ENCODE data around the gene CBR1. TPM values are rescaled to one million over a fixed set of nuclear protein-coding genes. Genes with fewer than 3 reads are reported as not detected.

Gene CBR1
- total RNA-seq, 1 experiment from 2014 or later: 297 TPM

DNA sequence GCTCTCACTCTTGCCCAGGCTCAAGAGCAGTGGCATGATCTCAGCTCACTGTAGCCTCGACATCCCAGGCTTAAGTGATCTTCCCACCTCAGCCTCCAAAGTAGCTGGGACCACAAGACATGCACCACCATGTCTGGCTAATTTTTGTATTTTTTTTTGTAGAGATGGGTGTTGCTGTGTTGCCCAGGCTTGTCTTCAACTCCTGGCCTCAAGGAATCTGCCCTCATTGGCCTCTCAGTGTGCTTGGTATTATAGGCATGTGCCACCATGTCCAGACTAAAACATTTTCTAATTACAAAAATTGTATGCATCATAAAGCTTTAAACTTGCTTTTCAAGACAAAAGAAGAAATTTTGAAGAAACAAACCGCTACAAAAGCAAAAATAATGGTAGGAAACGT, 20.1 kb downstream of the CBR1 start:
- DNase-seq (no peak), ATAC-seq (no peak)
- Histone ChIP-seq H2AFZ (ENCODE audit: low read length) (no peak overlapping the region), H3K9me3 (ENCODE audit: low read length) (peaks cover 15% of the 10 kb centered on the region; the same call in 1 of the 2 replicates), H3K9ac (ENCODE audit: low read length) (no peak overlapping the region), H3K27ac (ENCODE audit: low read length) (no peak overlapping the region), H3K9me2 (replicated peaks; ENCODE audit: low read length) (no peaks in the 10 kb centered on the region), H3K4me2 (ENCODE audit: low read length) (no peak overlapping the region), H3K4me3 (ENCODE audit: low read length) (no peak overlapping the region), H3K4me1 (ENCODE audit: insufficient read depth, low read length) (no peaks in the 10 kb centered on the region), H3F3A (ENCODE audit: low read length, unreplicated experiment) (no peaks in the 10 kb centered on the region), H3K36me3 (ENCODE audit: low read depth, low read length) (peaks cover 2% of the 10 kb centered on the region; the same call in 1 of the 2 replicates), H3K27me3 (ENCODE audit: low read length) (no peaks in the 10 kb centered on the region), H3K79me2 (ENCODE audit: low read length) (no peaks in the 10 kb centered on the region), H4K20me1 (ENCODE audit: low read length) (no peaks in the 10 kb centered on the region)
- BruUV-seq (replicated peaks): no TSS peak
- CTCF ChIA-PET: no interaction called here
- POLR2A ChIA-PET (ENCODE audit: unreplicated experiment): no interaction called here
- intact Hi-C loops (cut with micrococcal nuclease): no loop called here
- no peak for TF ChIP-seq EZH2 (IDR thresholded peaks at IDR 0.05; ENCODE audit: low read length, unreplicated experiment)
- TF ChIP-seq EZH2phosphoT487 (IDR thresholded peaks at IDR 0.05; ENCODE audit: borderline replicate concordance, low read length): no peak
- TF ChIP-seq, protein P1, sequence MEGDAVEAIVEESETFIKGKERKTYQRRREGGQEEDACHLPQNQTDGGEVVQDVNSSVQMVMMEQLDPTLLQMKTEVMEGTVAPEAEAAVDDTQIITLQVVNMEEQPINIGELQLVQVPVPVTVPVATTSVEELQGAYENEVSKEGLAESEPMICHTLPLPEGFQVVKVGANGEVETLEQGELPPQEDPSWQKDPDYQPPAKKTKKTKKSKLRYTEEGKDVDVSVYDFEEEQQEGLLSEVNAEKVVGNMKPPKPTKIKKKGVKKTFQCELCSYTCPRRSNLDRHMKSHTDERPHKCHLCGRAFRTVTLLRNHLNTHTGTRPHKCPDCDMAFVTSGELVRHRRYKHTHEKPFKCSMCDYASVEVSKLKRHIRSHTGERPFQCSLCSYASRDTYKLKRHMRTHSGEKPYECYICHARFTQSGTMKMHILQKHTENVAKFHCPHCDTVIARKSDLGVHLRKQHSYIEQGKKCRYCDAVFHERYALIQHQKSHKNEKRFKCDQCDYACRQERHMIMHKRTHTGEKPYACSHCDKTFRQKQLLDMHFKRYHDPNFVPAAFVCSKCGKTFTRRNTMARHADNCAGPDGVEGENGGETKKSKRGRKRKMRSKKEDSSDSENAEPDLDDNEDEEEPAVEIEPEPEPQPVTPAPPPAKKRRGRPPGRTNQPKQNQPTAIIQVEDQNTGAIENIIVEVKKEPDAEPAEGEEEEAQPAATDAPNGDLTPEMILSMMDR (conservative IDR thresholded peaks at IDR 0.05; ENCODE audit: low read depth, low read length): no peak

DNA sequence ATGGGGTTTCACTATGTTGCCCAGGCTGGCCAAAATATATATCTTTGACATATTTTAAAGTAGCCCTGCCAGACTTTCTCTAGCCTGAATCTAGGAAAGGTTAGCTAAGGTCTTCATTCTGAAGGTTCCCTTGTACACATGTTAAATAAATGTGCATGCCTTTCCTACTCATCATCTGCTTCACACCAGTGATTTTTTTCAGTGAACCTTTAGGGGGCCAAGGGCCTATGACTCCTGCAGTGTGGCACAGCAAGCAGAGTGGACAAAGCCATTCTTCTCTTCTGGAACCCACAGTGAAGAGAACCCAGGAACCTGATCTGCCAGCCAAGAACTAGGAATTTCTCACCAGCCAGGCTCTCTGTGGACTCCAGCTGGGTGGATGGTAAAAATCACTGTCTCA, 22.9 kb downstream of the CBR1 start:
- BruUV-seq (replicated peaks): no TSS peak
- Histone ChIP-seq H3K79me2 (ENCODE audit: low read length) (no peaks in the 10 kb centered on the region), H3K27ac (ENCODE audit: low read length) (no peak overlapping the region), H3K4me3 (ENCODE audit: low read length) (no peak overlapping the region), H3K9me2 (replicated peaks; ENCODE audit: low read length) (no peaks in the 10 kb centered on the region), H3K36me3 (ENCODE audit: low read depth, low read length) (peaks cover 2% of the 10 kb centered on the region; the same call in 1 of the 2 replicates), H2AFZ (ENCODE audit: low read length) (no peak overlapping the region), H3F3A (ENCODE audit: low read length, unreplicated experiment) (no peaks in the 10 kb centered on the region), H4K20me1 (ENCODE audit: low read length) (no peaks in the 10 kb centered on the region), H3K4me2 (ENCODE audit: low read length) (no peak overlapping the region), H3K9me3 (ENCODE audit: low read length) (peaks cover 15% of the 10 kb centered on the region; the same call in 1 of the 2 replicates), H3K27me3 (ENCODE audit: low read length) (no peaks in the 10 kb centered on the region), H3K9ac (ENCODE audit: low read length) (no peak overlapping the region), H3K4me1 (ENCODE audit: insufficient read depth, low read length) (peaks cover 2% of the 10 kb centered on the region)
- POLR2A ChIA-PET (ENCODE audit: unreplicated experiment): no interaction called here
- TF ChIP-seq EZH2 (IDR thresholded peaks at IDR 0.05; ENCODE audit: low read length, unreplicated experiment): no peak
- TF ChIP-seq EZH2phosphoT487 (IDR thresholded peaks at IDR 0.05; ENCODE audit: borderline replicate concordance, low read length): no peak
- TF ChIP-seq, protein P1 (conservative IDR thresholded peaks at IDR 0.05; ENCODE audit: low read depth, low read length): no peak
- DNase-seq: no peak
- CTCF ChIA-PET: no interaction called here
- no peak for ATAC-seq
- intact Hi-C loops (cut with micrococcal nuclease): no loop called here

DNA sequence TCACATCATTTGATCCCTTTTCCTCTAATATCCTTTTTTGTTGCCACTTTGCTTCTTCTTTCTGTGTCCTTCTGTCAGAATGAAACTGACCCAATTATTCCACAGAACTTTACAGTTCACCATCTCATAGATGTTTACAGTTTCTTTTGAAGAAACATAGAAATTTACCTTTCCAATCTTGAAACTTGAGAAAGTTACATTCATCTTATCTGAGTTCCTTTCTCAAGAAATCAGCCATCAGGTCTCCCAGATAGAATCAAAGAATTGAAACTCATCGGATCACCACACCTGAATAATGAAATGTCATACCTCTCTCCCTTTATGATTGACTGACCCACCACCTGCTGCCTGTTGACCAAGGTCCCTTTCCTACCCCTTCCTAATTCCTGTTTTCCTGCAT, 23.7 kb downstream of the CBR1 start:
- no peaks in the 10 kb centered on the region for H3K9me2 ChIP-seq (replicated peaks; ENCODE audit: low read length)
- no peak overlapping the region for H3K9ac ChIP-seq (ENCODE audit: low read length)
- no peaks in the 10 kb centered on the region for H4K20me1 ChIP-seq (ENCODE audit: low read length)
- no peak overlapping the region for H3K27ac ChIP-seq (ENCODE audit: low read length)
- ChIA-PET POLR2A (ENCODE audit: unreplicated experiment) (no interaction called here), CTCF (no interaction called here)
- peaks cover 2% of the 10 kb centered on the region; the same call in 1 of the 2 replicates for H3K36me3 ChIP-seq (ENCODE audit: low read depth, low read length)
- no peaks in the 10 kb centered on the region for H3F3A ChIP-seq (ENCODE audit: low read length, unreplicated experiment)
- no peak overlapping the region for H3K4me2 ChIP-seq (ENCODE audit: low read length)
- intact Hi-C loops (cut with micrococcal nuclease): no loop called here
- no peak overlapping the region for H3K4me3 ChIP-seq (ENCODE audit: low read length)
- no peaks in the 10 kb centered on the region for H3K79me2 ChIP-seq (ENCODE audit: low read length)
- peaks cover 15% of the 10 kb centered on the region; the same call in 1 of the 2 replicates for H3K9me3 ChIP-seq (ENCODE audit: low read length)
- TF ChIP-seq, protein P1 (conservative IDR thresholded peaks at IDR 0.05; ENCODE audit: low read depth, low read length): no peak
- TF ChIP-seq EZH2phosphoT487 (IDR thresholded peaks at IDR 0.05; ENCODE audit: borderline replicate concordance, low read length) (no peak), EZH2 (IDR thresholded peaks at IDR 0.05; ENCODE audit: low read length, unreplicated experiment) (no peak)
- H3K27me3 ChIP-seq (ENCODE audit: low read length): no peaks in the 10 kb centered on the region
- DNase-seq (no peak), ATAC-seq (no peak)
- BruUV-seq (replicated peaks): no TSS peak
- H3K4me1 ChIP-seq (ENCODE audit: insufficient read depth, low read length): peaks cover 9% of the 10 kb centered on the region
- H2AFZ ChIP-seq (ENCODE audit: low read length): no peak overlapping the region

Data from PC-3 (cell line).